ENCODE measurements around the gene PHLDA2.

Gene PHLDA2

DNA sequence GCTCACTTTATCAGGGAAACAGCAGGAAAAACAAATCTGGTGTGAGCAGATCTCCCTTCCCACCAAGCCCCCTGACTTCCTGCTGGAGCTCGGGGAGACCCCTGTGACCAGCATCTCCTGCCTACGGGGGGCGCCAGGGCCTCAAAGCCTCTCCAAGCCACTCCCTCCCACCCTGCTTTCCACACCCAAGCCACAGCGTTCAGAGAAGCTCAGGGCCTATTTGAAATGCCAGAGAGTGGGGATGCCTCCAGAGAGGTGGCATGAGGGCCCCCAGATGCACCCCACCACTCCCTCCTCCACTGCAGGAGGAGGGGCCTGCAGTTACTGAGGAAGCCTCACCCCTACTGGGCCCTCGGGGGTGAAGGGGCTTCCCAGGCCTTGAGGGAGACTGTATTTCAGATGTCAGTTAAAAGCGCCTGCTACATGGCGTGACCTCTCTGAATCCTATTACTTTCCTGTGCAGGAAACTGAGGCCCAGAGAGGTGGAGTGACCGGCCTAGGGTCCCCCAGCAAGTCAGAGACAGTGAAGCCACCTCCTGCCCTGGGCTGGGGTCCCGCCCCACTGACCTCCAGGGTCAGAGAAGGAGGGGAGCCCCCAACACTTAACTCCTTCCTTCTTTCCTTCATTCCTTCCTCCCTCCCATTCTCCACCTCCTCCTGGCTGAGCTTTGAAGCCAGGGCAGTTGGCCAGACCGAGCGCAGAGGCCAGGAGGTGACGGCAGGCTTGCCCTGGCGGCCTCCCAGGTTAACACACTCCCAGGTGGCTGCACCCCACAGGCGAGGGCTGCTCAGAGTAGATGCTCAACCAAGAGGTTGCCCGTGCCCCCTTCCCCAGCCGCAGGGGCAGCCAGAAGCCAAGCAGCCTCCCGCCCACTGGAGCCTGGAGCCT, 37.6 kb downstream of the PHLDA2 start:
- no peaks in the 10 kb centered on the region for H3K36me3 ChIP-seq (ENCODE audit: control insufficient read depth, insufficient read depth, low read length)
- peaks cover 7% of the 10 kb centered on the region for H3K9me3 ChIP-seq (ENCODE audit: control insufficient read depth, insufficient read depth, low read depth, low read length)
- peak overlapping the region; percentile 83 for H3K9ac ChIP-seq (ENCODE audit: low read length)
- peak overlapping the region; percentile 78; the same call in 1 of the 2 replicates for H3K27ac ChIP-seq (ENCODE audit: low read depth, low read length)
- peaks cover 20% of the 10 kb centered on the region for H3K27me3 ChIP-seq (ENCODE audit: control insufficient read depth, insufficient read depth, low read length)
- H3K4me3 ChIP-seq (ENCODE audit: low read depth, low read length), result peak overlapping the region; percentile 48; the same call in 1 of the 2 replicates
- peaks cover 28% of the 10 kb centered on the region for H3K4me1 ChIP-seq (ENCODE audit: control insufficient read depth, insufficient read depth, low read length)

DNA sequence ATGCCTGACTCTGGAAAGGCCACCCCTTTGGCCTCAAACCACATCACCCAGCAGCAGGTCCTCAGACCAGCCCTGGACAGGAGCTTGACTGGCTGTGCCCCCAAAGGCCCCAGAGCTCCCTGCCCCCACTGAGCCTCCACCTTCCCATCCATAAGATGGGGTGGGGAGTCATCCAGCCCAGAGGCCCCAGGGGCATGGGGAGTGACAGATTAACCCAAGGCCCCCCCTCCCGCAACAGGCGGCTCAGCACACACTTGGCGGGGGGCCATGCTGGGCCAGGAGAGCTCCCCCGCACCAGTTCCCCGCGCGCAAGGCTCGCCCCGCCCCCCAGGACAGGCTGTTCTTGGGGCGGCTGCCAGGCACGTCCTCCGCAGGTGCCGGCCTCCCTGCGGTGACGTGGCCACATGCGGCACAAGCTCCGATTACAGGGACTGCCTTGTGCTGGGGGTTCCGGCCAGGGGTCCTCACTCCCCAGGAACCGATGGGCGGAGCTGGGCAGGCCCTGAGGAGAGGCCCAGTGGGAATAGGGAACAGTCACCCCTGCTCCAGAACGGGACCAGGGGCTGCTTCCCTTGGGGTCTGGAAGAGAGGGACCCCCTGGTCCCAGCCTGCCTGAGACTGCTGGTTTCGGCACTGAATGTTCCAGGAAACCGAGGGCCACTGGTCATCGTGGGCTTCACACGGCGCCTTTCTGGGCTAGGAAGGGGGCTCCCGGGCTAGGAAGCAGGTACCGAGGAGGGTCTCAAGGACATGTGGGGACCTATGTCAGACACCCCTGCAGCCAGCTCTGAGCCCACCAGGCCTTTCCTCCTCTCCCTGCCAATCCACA, 38.5 kb downstream of the PHLDA2 start:
- peaks cover 32% of the 10 kb centered on the region for H3K4me1 ChIP-seq (ENCODE audit: control insufficient read depth, insufficient read depth, low read length)
- no peak overlapping the region for H3K27ac ChIP-seq (ENCODE audit: low read depth, low read length)
- H3K36me3 ChIP-seq (ENCODE audit: control insufficient read depth, insufficient read depth, low read length), result no peaks in the 10 kb centered on the region
- no peak overlapping the region for H3K9ac ChIP-seq (ENCODE audit: low read length)
- H3K4me3 ChIP-seq (ENCODE audit: low read depth, low read length), result no peak overlapping the region
- peaks cover 7% of the 10 kb centered on the region for H3K9me3 ChIP-seq (ENCODE audit: control insufficient read depth, insufficient read depth, low read depth, low read length)
- peaks cover 24% of the 10 kb centered on the region for H3K27me3 ChIP-seq (ENCODE audit: control insufficient read depth, insufficient read depth, low read length)

DNA sequence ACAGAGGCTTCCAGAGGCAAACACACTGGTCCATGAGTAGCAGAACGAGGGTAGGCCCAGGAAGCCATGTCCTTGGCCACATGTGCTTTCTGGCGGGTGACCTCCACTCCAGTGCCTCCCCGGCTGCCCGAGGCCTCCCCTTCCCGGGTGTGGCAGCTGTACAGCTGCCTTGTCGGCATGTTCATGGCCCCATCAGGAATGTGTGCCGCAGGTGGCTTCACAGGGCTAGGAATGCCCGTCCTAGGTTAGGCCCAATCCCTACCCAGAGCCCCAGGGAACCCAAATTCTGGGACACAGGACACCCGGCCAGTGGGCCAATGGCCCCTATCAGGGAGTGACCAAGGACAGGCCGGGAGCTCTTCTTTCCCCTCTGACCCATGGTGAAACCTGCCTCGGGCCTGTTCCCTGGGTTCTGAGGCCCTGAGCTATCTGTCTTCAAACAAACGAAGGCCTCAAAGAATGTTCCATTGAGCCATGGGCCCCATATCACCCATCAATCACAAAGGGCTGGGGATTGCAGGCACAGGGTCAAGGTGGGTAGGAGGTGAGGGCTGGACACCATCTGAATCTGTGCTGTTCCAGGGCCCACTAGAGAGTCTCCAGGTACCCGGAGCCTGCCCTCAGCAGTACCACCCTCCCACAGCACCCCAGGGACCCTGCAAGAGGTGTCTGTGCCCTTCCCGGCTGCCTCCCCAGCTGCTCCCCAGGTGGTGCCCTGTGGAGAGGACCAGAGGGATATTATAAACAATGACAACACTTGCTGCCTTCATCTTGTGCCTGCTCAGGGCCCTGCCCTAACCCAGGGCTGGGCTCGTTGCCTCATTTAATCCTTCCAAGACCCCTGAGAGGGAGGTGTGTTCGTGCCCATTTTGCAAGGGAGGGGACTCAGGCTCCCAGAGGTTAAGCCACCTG, 39.6 kb downstream of the PHLDA2 start:
- Histone ChIP-seq H3K4me3 (ENCODE audit: low read depth, low read length) (no peak overlapping the region), H3K9ac (ENCODE audit: low read length) (no peak overlapping the region), H3K4me1 (ENCODE audit: control insufficient read depth, insufficient read depth, low read length) (peaks cover 36% of the 10 kb centered on the region), H3K36me3 (ENCODE audit: control insufficient read depth, insufficient read depth, low read length) (no peaks in the 10 kb centered on the region), H3K27ac (ENCODE audit: low read depth, low read length) (no peak overlapping the region), H3K9me3 (ENCODE audit: control insufficient read depth, insufficient read depth, low read depth, low read length) (peaks cover 1% of the 10 kb centered on the region), H3K27me3 (ENCODE audit: control insufficient read depth, insufficient read depth, low read length) (peaks cover 31% of the 10 kb centered on the region)

DNA sequence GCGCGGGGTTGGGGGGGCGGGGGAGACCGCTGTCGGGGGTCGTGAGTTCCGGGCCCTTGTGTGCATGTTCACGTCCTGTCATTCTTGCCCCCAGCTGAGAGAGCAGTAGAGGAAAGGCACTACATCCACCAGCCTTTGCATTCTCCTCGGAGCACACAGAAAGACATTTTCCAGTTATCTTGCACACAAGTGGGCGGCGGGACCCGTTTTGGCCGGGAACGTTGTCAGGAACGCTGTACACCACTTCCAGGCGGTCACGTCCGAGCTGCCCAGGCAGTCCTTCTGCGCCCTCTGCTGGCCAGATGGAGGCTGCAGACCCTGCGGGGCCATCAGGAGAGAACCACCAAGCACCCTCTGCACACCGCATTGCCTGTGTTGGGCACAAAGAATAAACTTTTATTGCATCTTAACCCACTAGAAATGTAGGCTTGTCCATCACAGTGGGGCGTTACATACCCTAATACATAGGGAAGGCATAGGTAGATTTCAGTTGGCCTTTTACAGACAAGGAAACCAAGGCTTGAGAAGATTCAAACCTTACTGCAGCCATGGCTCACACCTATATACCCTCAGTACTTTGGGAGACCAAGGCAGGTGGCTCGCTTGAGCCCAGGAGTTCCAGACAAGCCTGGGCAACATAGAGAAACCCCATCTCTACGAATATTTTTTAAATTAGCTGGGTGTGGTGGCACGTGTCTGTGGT, 40.8 kb downstream of the PHLDA2 start:
- Histone ChIP-seq H3K36me3 (ENCODE audit: control insufficient read depth, insufficient read depth, low read length) (no peaks in the 10 kb centered on the region), H3K27me3 (ENCODE audit: control insufficient read depth, insufficient read depth, low read length) (peaks cover 36% of the 10 kb centered on the region), H3K9ac (ENCODE audit: low read length) (no peak overlapping the region), H3K4me3 (ENCODE audit: low read depth, low read length) (no peak overlapping the region), H3K27ac (ENCODE audit: low read depth, low read length) (no peak overlapping the region), H3K4me1 (ENCODE audit: control insufficient read depth, insufficient read depth, low read length) (peaks cover 36% of the 10 kb centered on the region), H3K9me3 (ENCODE audit: control insufficient read depth, insufficient read depth, low read depth, low read length) (no peaks in the 10 kb centered on the region)

DNA sequence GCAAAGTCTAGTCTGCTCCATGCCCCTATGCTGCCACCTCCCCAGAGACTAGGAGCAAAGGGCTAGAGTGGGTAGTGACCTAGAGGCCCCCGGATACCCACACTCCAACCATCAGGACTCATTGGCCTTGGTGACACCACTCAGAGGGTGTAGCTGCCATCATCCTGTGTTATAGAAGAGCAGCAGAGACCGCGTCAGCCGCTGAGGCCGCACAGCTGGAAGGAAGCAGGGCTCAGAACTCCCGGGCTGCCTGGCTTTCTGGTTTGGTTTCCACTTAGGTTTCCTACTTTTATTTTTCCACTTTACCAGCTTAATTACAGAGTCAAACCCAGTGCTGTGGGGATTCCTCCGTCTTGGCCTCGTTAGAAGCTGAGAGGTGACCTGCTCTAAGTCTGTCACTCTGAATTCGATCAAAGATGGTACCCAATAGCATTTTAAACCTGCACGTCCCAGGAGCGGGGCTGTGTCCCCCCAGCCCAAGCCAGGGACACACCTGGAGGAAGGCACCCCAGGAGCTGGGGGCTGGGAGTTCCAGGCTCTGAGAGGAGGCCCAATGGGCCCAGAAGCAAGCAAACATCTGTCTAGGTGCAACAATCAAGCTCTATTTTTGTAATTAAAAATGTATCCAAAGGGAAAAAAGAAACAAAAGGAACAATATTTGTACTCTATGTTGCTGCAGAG, 41.6 kb downstream of the PHLDA2 start:
- H3K4me1 ChIP-seq (ENCODE audit: control insufficient read depth, insufficient read depth, low read length), result peaks cover 43% of the 10 kb centered on the region
- no peak overlapping the region for H3K4me3 ChIP-seq (ENCODE audit: low read depth, low read length)
- H3K9me3 ChIP-seq (ENCODE audit: control insufficient read depth, insufficient read depth, low read depth, low read length), result no peaks in the 10 kb centered on the region
- H3K9ac ChIP-seq (ENCODE audit: low read length), result no peak overlapping the region
- H3K27me3 ChIP-seq (ENCODE audit: control insufficient read depth, insufficient read depth, low read length), result peaks cover 44% of the 10 kb centered on the region
- no peak overlapping the region for H3K27ac ChIP-seq (ENCODE audit: low read depth, low read length)
- H3K36me3 ChIP-seq (ENCODE audit: control insufficient read depth, insufficient read depth, low read length), result no peaks in the 10 kb centered on the region

DNA sequence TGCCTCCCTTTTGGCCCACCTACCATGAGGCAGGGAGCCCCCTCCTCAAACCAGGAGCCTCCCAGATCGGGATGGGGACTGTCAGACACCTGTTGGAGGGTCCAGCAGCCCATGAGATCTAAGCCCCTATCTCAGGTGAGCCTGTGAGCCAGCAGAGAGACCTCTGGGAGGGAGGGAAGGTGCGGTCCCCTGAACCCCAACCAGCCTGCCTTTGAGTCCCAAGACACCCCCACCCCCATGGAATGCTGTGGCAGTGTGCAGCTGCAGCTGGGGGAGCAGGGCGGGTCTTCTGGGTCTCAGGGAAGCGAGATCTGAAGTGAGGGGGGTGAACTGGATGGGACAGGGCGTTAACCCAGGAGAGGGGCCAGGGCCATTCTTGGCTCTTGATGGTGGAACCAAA, 42.3 kb downstream of the PHLDA2 start:
- no peak overlapping the region for H3K27ac ChIP-seq (ENCODE audit: low read depth, low read length)
- peaks cover 51% of the 10 kb centered on the region for H3K27me3 ChIP-seq (ENCODE audit: control insufficient read depth, insufficient read depth, low read length)

DNA sequence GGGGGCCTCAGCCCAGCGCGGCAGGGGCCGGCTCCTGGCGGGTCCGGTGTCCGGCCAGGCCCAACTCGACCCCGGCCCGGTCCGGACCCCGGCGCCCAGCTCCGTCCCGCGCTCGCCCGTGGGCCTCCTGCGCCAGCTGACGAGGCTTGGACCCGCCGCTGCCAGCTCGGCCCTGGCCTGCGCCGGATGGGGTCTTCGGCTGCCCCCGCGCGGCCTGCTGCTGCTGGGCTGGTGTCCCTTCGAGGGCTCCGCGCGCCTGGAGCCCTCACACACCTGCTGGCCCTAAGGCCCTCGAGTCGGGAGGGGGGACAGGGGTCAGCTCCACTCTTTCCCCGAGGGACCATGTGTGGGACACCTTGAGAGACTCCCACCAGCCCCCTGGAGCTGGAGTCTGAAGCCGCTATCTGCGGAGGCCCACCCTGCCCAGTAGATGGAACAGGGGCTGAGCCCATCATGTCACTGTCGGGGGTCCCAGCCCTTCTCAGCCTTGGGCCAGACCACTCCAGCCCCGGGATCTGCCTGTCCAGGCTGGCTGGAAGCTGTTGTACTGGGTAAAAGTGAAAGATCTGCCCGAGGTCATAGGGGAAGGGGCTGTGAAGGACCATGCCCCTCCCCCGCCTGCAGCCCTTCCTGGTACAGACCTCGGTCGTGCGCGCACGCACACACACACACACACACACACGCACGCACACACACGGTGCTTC, 42.9 kb downstream of the PHLDA2 start:
- Histone ChIP-seq H3K27me3 (ENCODE audit: control insufficient read depth, insufficient read depth, low read length) (peaks cover 57% of the 10 kb centered on the region), H3K4me1 (ENCODE audit: control insufficient read depth, insufficient read depth, low read length) (peaks cover 33% of the 10 kb centered on the region), H3K4me3 (ENCODE audit: low read depth, low read length) (peak overlapping the region; percentile 44), H3K9ac (ENCODE audit: low read length) (peak overlapping the region; percentile 77), H3K9me3 (ENCODE audit: control insufficient read depth, insufficient read depth, low read depth, low read length) (no peaks in the 10 kb centered on the region), H3K27ac (ENCODE audit: low read depth, low read length) (no peak overlapping the region; the same call in 1 of the 2 replicates), H3K36me3 (ENCODE audit: control insufficient read depth, insufficient read depth, low read length) (no peaks in the 10 kb centered on the region)

More for the DNA sequence above, 42.3 kb downstream of the PHLDA2 start:
- H3K4me1 ChIP-seq (ENCODE audit: control insufficient read depth, insufficient read depth, low read length), result peaks cover 39% of the 10 kb centered on the region
- H3K4me3 ChIP-seq (ENCODE audit: low read depth, low read length), result no peak overlapping the region
- no peak overlapping the region for H3K9ac ChIP-seq (ENCODE audit: low read length)
- H3K36me3 ChIP-seq (ENCODE audit: control insufficient read depth, insufficient read depth, low read length), result no peaks in the 10 kb centered on the region
- H3K9me3 ChIP-seq (ENCODE audit: control insufficient read depth, insufficient read depth, low read depth, low read length), result no peaks in the 10 kb centered on the region

DNA sequence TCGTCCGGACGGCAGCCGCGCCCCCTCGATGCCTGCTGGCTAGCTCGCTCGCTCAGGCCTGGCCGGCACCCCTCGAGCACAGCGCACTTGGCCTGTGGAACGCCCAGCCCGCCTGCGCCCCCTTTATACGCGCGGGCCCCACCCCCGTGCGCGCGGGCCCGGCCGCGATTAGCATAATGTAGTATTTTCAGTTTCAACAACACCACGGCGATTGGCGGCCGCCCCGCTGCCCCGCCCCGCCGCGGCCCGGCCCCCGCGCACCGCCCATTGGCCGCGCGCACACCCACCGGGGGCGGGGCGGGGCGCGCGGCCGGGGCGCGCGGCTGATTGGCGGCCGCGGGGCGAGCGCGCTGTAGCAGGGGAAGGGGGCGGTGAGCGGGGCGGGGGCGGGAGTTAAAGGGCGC, 43.5 kb downstream of the PHLDA2 start, which contains the start of gene CDKN1C:
Gene CDKN1C (minus strand): TSS at position 98 of the 404 bp plus-strand sequence. CDS start 319 bp downstream, outside the sequence.
- Histone ChIP-seq H3K9ac (ENCODE audit: low read length) (peak within 1 kb of the TSS; percentile 77), H3K36me3 (ENCODE audit: control insufficient read depth, insufficient read depth, low read length) (no peaks in the 10 kb centered on the region), H3K4me3 (ENCODE audit: low read depth, low read length) (peak within 1 kb of the TSS; percentile 68), H3K9me3 (ENCODE audit: control insufficient read depth, insufficient read depth, low read depth, low read length) (no peaks in the 10 kb centered on the region), H3K27ac (ENCODE audit: low read depth, low read length) (no peak within 1 kb of the TSS; the same call in 1 of the 2 replicates), H3K4me1 (ENCODE audit: control insufficient read depth, insufficient read depth, low read length) (peaks cover 27% of the 10 kb centered on the region), H3K27me3 (ENCODE audit: control insufficient read depth, insufficient read depth, low read length) (peaks cover 63% of the 10 kb centered on the region)

DNA sequence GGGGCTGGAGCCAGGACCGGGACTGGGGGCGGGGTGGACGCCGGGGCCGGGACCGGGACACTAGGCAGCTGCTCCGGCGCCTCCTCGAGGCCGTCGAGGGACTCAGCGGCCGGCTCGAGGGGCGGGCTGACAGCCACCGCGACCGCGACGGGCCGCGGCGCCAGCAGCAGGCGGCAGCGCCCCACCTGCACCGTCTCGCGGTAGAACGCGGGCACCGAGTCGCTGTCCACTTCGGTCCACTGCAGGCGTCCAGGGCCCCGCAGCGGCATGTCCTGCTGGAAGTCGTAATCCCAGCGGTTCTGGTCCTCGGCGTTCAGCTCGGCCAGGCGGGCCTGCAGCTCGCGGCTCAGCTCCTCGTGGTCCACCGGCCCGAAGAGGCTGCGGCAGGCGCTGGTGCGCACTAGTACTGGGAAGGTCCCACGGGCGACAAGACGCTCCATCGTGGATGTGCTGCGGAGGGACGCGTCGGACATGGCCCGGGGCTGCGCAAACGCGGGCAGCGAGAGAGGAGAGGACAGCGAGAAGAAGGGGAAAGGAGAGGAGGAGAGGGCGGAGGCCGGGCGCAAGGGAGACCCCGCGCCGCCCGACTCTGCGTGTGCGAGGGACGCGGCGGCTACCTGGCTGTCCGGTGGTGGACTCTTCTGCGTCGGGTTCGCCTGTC, 44.1 kb downstream of the PHLDA2 start:
- Histone ChIP-seq H3K27ac (ENCODE audit: low read depth, low read length) (no peak overlapping the region), H3K4me1 (ENCODE audit: control insufficient read depth, insufficient read depth, low read length) (peaks cover 26% of the 10 kb centered on the region), H3K9ac (ENCODE audit: low read length) (peak overlapping the region; percentile 52), H3K27me3 (ENCODE audit: control insufficient read depth, insufficient read depth, low read length) (peaks cover 68% of the 10 kb centered on the region), H3K9me3 (ENCODE audit: control insufficient read depth, insufficient read depth, low read depth, low read length) (no peaks in the 10 kb centered on the region), H3K4me3 (ENCODE audit: low read depth, low read length) (peak overlapping the region; percentile 68), H3K36me3 (ENCODE audit: control insufficient read depth, insufficient read depth, low read length) (no peaks in the 10 kb centered on the region)
